HUES6 (cell line): ENCODE measurements around the gene HBS1L.

ENCODE experiments used
- H3K27ac ChIP-seq: 2 replicates; pipeline ENCODE4 v1.7.0; 2013; ENCODE audit warnings: low read depth, mild to moderate bottlenecking, low read length, inconsistent platforms
- H3K27me3 ChIP-seq: 2 replicates; pipeline ENCODE4 v1.6.1; 2013; ENCODE audit warnings: low read length; ENCODE audit not compliant: control insufficient read depth, insufficient read depth
- H3K36me3 ChIP-seq: 2 replicates; pipeline ENCODE4 v1.6.1; 2013; ENCODE audit warnings: low read length; ENCODE audit not compliant: control insufficient read depth, insufficient read depth
- H3K4me1 ChIP-seq: 2 replicates; pipeline ENCODE4 v1.6.1; 2013; ENCODE audit warnings: low read length; ENCODE audit not compliant: control insufficient read depth, insufficient read depth
- H3K4me3 ChIP-seq: 2 replicates; pipeline ENCODE4 v1.5.1; 2013; ENCODE audit warnings: low read depth, low read length
- H3K9ac ChIP-seq: one replicate; pipeline ENCODE4 v1.6.1; 2013; ENCODE audit warnings: mild to moderate bottlenecking, low read length
- H3K9me3 ChIP-seq: 2 replicates; pipeline ENCODE4 v1.6.1; 2013; ENCODE audit warnings: low read depth, low read length; ENCODE audit not compliant: control insufficient read depth, insufficient read depth

Gene HBS1L

DNA sequence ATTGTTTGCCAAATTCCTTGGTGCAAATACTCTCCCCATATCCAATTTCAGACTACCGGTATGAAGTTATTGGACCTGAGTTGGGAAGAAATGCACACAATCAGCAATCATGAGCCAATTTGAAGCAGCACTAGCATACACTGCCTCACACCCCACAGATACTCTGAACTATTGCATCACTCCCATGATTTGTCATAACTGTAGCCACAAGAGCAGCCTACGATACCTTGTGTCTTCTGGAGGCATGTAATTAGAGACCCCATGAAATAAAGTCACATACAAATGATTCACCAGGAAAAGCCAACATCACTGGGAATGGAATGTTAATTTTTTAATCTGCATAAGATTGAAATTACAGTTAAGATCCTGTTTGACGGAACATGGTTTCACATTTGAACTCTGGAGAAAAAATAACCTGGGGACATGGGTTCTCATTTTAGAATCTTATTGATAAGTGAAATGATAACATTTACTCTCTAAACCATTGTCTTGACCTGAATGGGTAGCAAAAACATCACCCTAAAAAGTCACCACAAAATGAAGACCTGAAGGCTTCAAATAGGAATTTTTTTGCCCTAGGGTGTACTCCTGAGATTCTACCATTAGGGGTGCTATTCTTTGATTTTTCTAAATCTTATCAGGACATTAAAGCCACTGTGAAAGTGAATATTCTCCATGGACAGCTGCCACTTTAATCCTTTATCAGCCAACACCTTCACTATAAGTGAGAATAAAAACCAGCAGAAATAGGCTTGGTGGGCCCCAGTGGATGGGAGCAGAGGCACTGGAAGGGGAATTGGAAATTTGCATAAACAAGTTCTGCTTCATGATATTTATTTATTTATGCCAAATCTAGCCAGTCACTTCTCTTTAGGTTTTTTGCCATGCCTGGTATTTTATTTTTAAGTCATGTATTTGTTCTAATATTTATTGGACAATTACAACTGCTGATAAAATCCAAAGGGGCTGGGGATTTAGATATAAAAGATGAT is 34.5 kb upstream of the HBS1L start:
- Histone ChIP-seq H3K27ac (no peak overlapping the region), H3K9me3 (no peaks in the 10 kb centered on the region), H3K4me1 (no peaks in the 10 kb centered on the region), H3K9ac (no peak overlapping the region), H3K27me3 (no peaks in the 10 kb centered on the region), H3K36me3 (no peaks in the 10 kb centered on the region), H3K4me3 (no peak overlapping the region)

DNA sequence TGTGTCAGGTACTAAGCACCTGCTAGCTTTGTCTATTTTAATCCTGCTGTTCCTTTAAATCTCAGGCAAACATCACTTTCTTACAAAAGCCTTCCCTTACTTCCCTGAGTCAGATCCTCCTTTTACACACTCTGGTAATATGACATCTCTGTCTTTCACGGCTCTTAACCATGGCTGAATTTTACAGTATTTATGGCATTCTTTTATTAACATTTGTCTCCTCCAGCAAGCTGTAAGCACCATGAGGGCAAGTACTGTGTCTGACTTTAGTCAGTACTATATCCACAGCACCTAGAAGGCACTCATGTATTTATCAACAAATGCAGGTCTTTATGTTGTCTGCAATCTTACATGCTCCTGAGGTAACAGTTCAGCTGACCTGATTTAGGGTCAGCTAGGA is 33.7 kb upstream of the HBS1L start:
- H3K4me3 ChIP-seq = no peak overlapping the region
- no peaks in the 10 kb centered on the region for H3K4me1 ChIP-seq
- no peak overlapping the region for H3K27ac ChIP-seq
- no peaks in the 10 kb centered on the region for H3K36me3 ChIP-seq
- no peak overlapping the region for H3K9ac ChIP-seq
- no peaks in the 10 kb centered on the region for H3K27me3 ChIP-seq
- no peaks in the 10 kb centered on the region for H3K9me3 ChIP-seq

DNA sequence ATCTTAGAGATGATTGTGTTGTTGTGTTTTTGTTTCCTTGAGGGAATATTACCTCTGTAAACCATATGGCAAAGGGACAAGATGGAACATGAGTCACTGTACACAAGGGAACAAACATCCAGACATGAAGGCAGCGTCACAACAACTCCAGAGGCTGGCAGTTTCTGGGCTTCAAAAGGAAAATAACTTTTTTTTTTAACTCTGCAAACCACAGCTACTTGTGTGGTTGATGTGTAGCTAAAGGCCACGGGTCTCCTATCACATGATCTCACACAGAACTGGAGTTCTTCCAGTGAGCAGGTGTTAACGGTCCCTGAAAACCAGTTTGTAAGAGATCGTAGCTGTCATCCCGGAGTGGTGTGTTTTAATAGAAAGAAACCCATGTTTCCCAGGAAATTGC is 33.2 kb upstream of the HBS1L start:
- Histone ChIP-seq H3K9ac (no peak overlapping the region), H3K27ac (no peak overlapping the region), H3K36me3 (no peaks in the 10 kb centered on the region)

DNA sequence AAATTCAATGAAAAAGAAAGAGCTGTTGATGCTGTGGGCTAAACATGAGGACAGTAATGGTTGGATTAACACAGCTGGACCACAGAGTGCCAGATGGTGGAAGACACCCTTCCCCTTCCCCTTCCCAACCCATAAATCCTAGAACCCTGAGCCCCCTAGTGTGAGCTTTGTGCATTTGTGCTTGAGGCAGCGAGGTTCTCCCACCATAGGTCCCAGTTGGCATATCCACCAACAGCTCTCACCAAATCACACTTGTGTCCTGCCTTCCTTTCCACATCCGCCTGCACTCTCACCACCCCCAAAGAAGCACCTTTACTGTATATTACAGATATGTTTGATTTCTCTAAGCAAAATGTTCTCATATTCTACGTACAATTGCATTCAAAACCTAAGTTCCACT is 32.8 kb upstream of the HBS1L start:
- H3K36me3 ChIP-seq = no peaks in the 10 kb centered on the region
- H3K4me1 ChIP-seq = no peaks in the 10 kb centered on the region
- H3K27ac ChIP-seq = no peak overlapping the region
- H3K9ac ChIP-seq = no peak overlapping the region
- no peak overlapping the region for H3K4me3 ChIP-seq
- H3K9me3 ChIP-seq = no peaks in the 10 kb centered on the region
- no peaks in the 10 kb centered on the region for H3K27me3 ChIP-seq

More for the DNA sequence above, 33.2 kb upstream of the HBS1L start:
- Histone ChIP-seq H3K4me1 (no peaks in the 10 kb centered on the region), H3K4me3 (no peak overlapping the region), H3K9me3 (no peaks in the 10 kb centered on the region), H3K27me3 (no peaks in the 10 kb centered on the region)

DNA sequence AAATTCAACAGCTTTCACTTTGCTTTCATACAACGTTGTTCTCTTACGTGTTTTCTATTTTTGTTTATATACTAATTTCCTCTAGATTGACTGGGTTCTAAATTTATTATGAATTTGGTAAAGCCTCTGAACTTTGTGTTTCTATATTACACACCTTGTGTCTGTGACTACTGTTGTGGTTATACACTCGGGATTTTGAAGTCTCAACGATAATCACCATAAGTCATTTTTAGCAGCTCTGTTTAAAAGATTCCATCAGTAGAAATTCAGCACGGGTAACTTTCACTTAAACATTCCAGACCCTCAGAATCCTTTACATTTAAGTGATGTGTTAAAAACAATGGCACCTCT is 31.8 kb upstream of the HBS1L start:
- Histone ChIP-seq H3K4me3 (no peak overlapping the region), H3K4me1 (no peaks in the 10 kb centered on the region), H3K9ac (no peak overlapping the region), H3K27ac (no peak overlapping the region), H3K9me3 (peaks cover 6% of the 10 kb centered on the region; the same call in 1 of the 2 replicates), H3K36me3 (no peaks in the 10 kb centered on the region), H3K27me3 (no peaks in the 10 kb centered on the region)

DNA sequence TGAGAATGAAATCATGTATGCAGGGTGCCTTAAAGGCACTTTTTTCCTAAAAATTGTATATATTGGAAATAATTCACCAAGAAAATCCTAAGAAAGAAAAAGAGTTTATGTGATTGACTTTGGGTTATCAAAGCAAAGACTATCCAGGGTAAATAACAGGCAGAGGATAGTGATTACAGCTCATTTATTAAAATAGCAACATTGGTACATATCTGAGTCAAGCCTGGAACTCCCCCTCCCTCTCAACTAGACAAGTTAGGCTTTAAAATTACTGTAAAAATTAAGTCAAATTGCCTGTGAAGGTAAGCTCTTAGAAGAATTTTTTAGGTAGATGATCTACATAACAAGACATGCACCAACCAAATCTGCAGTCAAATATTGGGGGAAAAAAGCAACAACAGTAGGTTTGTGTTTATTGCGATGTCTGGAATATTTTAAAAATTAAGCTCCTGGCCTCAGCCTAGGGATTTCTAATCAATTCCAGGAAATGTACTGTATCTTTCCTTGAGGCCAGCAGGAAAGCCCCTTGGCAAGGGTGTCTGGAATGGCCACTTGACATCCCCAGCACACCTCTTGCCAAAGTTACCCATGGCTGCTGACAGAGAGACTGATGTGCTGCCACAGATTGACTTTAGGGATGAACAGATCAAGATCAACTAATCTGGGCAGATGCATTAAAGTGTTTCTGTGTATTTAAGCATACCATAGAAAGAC is 31.2 kb upstream of the HBS1L start:
- no peaks in the 10 kb centered on the region for H3K27me3 ChIP-seq
- no peaks in the 10 kb centered on the region for H3K36me3 ChIP-seq
- H3K4me1 ChIP-seq = no peaks in the 10 kb centered on the region
- no peak overlapping the region for H3K4me3 ChIP-seq
- peaks cover 6% of the 10 kb centered on the region; the same call in 1 of the 2 replicates for H3K9me3 ChIP-seq
- no peak overlapping the region for H3K9ac ChIP-seq
- H3K27ac ChIP-seq = no peak overlapping the region

DNA sequence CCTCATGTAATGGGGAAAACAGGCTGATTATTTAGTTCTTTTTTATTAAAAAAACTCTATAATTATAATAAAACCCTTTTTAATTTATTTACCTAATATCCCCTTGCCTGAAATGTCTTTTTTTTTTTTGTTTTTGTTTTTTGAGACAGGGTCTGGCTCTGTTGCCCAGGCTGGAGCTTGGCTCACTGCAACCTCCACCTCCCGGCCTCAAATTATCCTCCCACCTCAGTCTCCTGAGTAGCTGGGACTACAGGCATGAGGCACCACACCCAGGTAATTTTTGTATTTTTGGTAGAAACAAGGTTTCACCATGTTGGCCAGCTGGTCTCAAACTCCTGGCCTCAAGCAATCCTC is 30.3 kb upstream of the HBS1L start:
- Histone ChIP-seq H3K4me1 (no peaks in the 10 kb centered on the region), H3K9ac (no peak overlapping the region), H3K27me3 (no peaks in the 10 kb centered on the region), H3K27ac (no peak overlapping the region), H3K36me3 (no peaks in the 10 kb centered on the region), H3K9me3 (peaks cover 6% of the 10 kb centered on the region; the same call in 1 of the 2 replicates), H3K4me3 (no peak overlapping the region)

DNA sequence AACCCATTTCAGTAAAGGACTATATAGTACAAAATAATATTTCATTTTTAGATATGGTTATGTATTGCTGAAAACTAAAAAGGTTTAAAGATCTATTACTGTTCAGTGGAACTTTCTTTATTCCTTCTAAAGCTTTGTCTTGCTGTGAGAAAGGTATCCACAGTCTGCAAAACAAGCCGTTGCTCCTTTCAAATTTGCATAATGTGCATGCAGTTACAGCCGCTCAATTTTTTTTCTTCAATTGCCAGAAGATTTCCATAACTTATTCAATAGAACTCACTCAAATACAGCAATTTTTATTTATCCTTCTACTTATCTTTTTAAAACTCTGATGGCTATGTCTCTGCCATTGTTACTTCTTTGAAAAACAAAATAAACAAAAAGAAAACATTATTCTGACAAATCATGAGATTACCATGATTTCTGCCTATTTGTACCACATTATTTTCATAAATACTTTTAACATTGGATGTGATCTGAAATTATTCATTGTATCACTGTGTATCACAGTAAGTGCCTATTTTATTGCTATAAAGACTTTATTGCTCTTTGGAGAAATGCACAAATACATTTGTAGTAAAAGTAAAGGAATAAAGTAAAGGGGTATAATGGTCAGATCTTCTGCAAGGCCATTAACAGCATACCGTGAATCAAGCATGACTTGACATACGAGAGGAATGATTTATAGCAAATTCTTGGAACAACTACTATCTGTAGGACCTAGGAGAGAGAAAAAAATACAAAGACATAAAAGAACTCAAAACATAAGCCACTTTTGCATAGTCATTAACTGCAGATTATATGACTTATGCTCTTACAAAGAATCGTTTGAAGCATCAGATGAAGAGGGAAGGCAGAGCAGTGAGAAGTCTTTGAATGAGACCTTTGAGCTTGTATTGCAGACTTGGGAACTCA is 29.6 kb upstream of the HBS1L start:
- no peak overlapping the region for H3K9ac ChIP-seq
- H3K27me3 ChIP-seq = no peaks in the 10 kb centered on the region
- H3K27ac ChIP-seq = no peak overlapping the region
- H3K4me1 ChIP-seq = no peaks in the 10 kb centered on the region
- H3K9me3 ChIP-seq = peaks cover 6% of the 10 kb centered on the region; the same call in 1 of the 2 replicates
- no peak overlapping the region for H3K4me3 ChIP-seq
- H3K36me3 ChIP-seq = no peaks in the 10 kb centered on the region

DNA sequence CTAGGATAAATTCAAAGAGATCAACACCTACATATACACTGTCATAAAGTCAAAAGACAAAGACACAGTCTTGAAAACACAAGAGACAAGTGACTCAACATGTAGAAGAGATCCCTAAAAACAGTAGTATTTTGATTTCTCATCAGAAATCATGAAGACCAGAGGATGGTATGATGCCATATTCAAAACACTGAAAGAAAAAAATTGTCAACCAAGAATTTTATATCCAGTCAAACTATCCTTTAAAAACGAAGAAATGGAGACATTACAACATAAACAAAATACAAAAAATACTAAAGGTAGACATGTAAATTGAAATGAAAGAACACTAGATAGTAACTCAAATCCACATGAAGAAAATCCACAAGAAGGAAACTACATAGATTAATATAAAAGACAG is 27.3 kb upstream of the HBS1L start:
- H3K27ac ChIP-seq = no peak overlapping the region
- H3K9me3 ChIP-seq = peaks cover 6% of the 10 kb centered on the region; the same call in 1 of the 2 replicates
- H3K4me3 ChIP-seq = no peak overlapping the region
- H3K27me3 ChIP-seq = no peaks in the 10 kb centered on the region
- no peaks in the 10 kb centered on the region for H3K36me3 ChIP-seq
- H3K4me1 ChIP-seq = no peaks in the 10 kb centered on the region
- no peak overlapping the region for H3K9ac ChIP-seq

DNA sequence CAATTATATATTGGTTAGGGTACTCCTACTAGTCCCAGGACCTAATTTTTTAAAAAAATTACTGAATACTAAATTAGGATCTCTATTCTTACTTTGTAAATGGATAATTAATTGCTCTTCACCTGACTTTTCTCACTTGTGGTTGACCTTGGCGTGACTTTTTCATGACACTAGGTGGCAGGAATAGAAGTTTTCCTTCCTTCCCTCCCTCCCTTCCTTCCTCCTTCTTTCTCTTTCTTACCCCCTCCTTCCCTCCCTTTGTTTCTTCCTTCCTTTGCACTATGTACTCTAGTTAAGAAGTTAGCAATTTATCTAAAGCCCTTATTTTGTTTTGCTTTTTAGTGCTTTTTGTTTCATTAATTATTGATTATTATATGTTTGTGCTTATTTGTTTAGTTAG is 20.4 kb upstream of the HBS1L start:
- H3K36me3 ChIP-seq = no peaks in the 10 kb centered on the region
- no peak overlapping the region for H3K4me3 ChIP-seq
- H3K27ac ChIP-seq = no peak overlapping the region
- no peaks in the 10 kb centered on the region for H3K4me1 ChIP-seq
- no peaks in the 10 kb centered on the region for H3K27me3 ChIP-seq
- H3K9ac ChIP-seq = no peak overlapping the region
- H3K9me3 ChIP-seq = no peaks in the 10 kb centered on the region
